ENCODE measurements around the gene SIVA1.

SIVA1 gene

GRCh38 chr14:104714066-104714465 is 38.9 kb upstream of the SIVA1 start:
- ChIA-PET POLR2A (no interaction called here), CTCF (no interaction called here)
- no peak for TF ChIP-seq FOXK2 (IDR thresholded peaks at IDR 0.05)
- no peak for TF ChIP-seq NFRKB (IDR thresholded peaks at IDR 0.05)
- TF ChIP-seq BHLHE40 (IDR thresholded peaks at IDR 0.05; ENCODE audit: borderline replicate concordance): no peak
- no peak for TF ChIP-seq FOXM1 (IDR thresholded peaks at IDR 0.05; ENCODE audit: borderline replicate concordance)
- TF ChIP-seq ARNT (IDR thresholded peaks at IDR 0.05): no peak
- TF ChIP-seq SUZ12 (IDR thresholded peaks at IDR 0.05): no peak
- TF ChIP-seq L3MBTL2 (conservative IDR thresholded peaks at IDR 0.05): no peak
- TF ChIP-seq LEF1 (IDR thresholded peaks at IDR 0.05; ENCODE audit: borderline replicate concordance): no peak
- no peak for TF ChIP-seq FOXA1 (IDR thresholded peaks at IDR 0.05)
- TF ChIP-seq ELF4 (IDR thresholded peaks at IDR 0.05): no peak
- TF ChIP-seq PKNOX1 (IDR thresholded peaks at IDR 0.05): no peak
- TF ChIP-seq TARDBP (IDR thresholded peaks at IDR 0.05): no peak
- TF ChIP-seq ZNF384 (IDR thresholded peaks at IDR 0.05): no peak
- no peak for TF ChIP-seq CTBP1 (IDR thresholded peaks at IDR 0.05; ENCODE audit: borderline replicate concordance)
- TF ChIP-seq SP1 (IDR thresholded peaks at IDR 0.05): no peak
- no peak for TF ChIP-seq HDGF (IDR thresholded peaks at IDR 0.05; ENCODE audit: borderline replicate concordance)
- no peak for DNase-seq (ENCODE audit: extremely low spot score)

GRCh38 chr14:104714681-104715080 is 38.3 kb upstream of the SIVA1 start:
- ChIA-PET CTCF (no interaction called here), POLR2A (no interaction called here)
- no peak for TF ChIP-seq PKNOX1 (IDR thresholded peaks at IDR 0.05)
- TF ChIP-seq ELF4 (IDR thresholded peaks at IDR 0.05): no peak
- TF ChIP-seq FOXA1 (IDR thresholded peaks at IDR 0.05): no peak
- no peak for DNase-seq (ENCODE audit: extremely low spot score)

- no peak for TF ChIP-seq ZNF384 (IDR thresholded peaks at IDR 0.05)
- no peak for TF ChIP-seq FOXK2 (IDR thresholded peaks at IDR 0.05)
- TF ChIP-seq ARNT (IDR thresholded peaks at IDR 0.05): no peak
- no peak for TF ChIP-seq FOXM1 (IDR thresholded peaks at IDR 0.05; ENCODE audit: borderline replicate concordance)
- TF ChIP-seq BHLHE40 (IDR thresholded peaks at IDR 0.05; ENCODE audit: borderline replicate concordance): no peak
- no peak for TF ChIP-seq SP1 (IDR thresholded peaks at IDR 0.05)
- no peak for TF ChIP-seq LEF1 (IDR thresholded peaks at IDR 0.05; ENCODE audit: borderline replicate concordance)
These were observed 37.5 kb upstream of the SIVA1 start for GRCh38 chr14:104715416-104715815.

GRCh38 chr14:104715871-104716270 is 37.1 kb upstream of the SIVA1 start:
- no peak for TF ChIP-seq CTBP1 (IDR thresholded peaks at IDR 0.05; ENCODE audit: borderline replicate concordance)
- TF ChIP-seq ARNT (IDR thresholded peaks at IDR 0.05): no peak
- no peak for TF ChIP-seq LEF1 (IDR thresholded peaks at IDR 0.05; ENCODE audit: borderline replicate concordance)
- no peak for TF ChIP-seq FOXK2 (IDR thresholded peaks at IDR 0.05)
- no peak for TF ChIP-seq PKNOX1 (IDR thresholded peaks at IDR 0.05)
- no peak for TF ChIP-seq BHLHE40 (IDR thresholded peaks at IDR 0.05; ENCODE audit: borderline replicate concordance)
- no peak for TF ChIP-seq TARDBP (IDR thresholded peaks at IDR 0.05)
- no peak for TF ChIP-seq ELF4 (IDR thresholded peaks at IDR 0.05)
- TF ChIP-seq HDGF (IDR thresholded peaks at IDR 0.05; ENCODE audit: borderline replicate concordance): no peak
- no peak for TF ChIP-seq SP1 (IDR thresholded peaks at IDR 0.05)
- no peak for TF ChIP-seq ZNF384 (IDR thresholded peaks at IDR 0.05)
- TF ChIP-seq NFRKB (IDR thresholded peaks at IDR 0.05): no peak
- TF ChIP-seq SUZ12 (IDR thresholded peaks at IDR 0.05): no peak
- no peak for TF ChIP-seq FOXM1 (IDR thresholded peaks at IDR 0.05; ENCODE audit: borderline replicate concordance)
- TF ChIP-seq FOXA1 (IDR thresholded peaks at IDR 0.05): no peak
- TF ChIP-seq L3MBTL2 (conservative IDR thresholded peaks at IDR 0.05): no peak
- ChIA-PET POLR2A (interaction anchor here (1.2 kb wide), 1 partner anchor 37 kb away, joined by 7 read pairs; the partner anchor contains the start of gene SIVA1), CTCF (no interaction called here)
- no peak for DNase-seq (ENCODE audit: extremely low spot score)

More at GRCh38 chr14:104715416-104715815, 37.5 kb upstream of the SIVA1 start:
- CTCF ChIA-PET: no interaction called here
- DNase-seq (ENCODE audit: extremely low spot score): no peak
- POLR2A ChIA-PET: no interaction called here

- DNase-seq (ENCODE audit: extremely low spot score): no peak
- ChIA-PET CTCF (no interaction called here), POLR2A (interaction anchor here (1.2 kb wide), 1 partner anchor 35 kb away, joined by 7 read pairs; the partner anchor contains the start of gene SIVA1)
- TF ChIP-seq TARDBP (IDR thresholded peaks at IDR 0.05): no peak
- TF ChIP-seq CTBP1 (IDR thresholded peaks at IDR 0.05; ENCODE audit: borderline replicate concordance): no peak
These were observed 35.8 kb upstream of the SIVA1 start for GRCh38 chr14:104717137-104717536.

- TF ChIP-seq NFRKB (IDR thresholded peaks at IDR 0.05): no peak
- no peak for TF ChIP-seq ELF4 (IDR thresholded peaks at IDR 0.05)
- no peak for TF ChIP-seq LEF1 (IDR thresholded peaks at IDR 0.05; ENCODE audit: borderline replicate concordance)
- no peak for TF ChIP-seq PKNOX1 (IDR thresholded peaks at IDR 0.05)
- TF ChIP-seq HDGF (IDR thresholded peaks at IDR 0.05; ENCODE audit: borderline replicate concordance): no peak
- TF ChIP-seq ZNF384 (IDR thresholded peaks at IDR 0.05): no peak
- TF ChIP-seq BHLHE40 (IDR thresholded peaks at IDR 0.05; ENCODE audit: borderline replicate concordance): no peak
- TF ChIP-seq CTBP1 (IDR thresholded peaks at IDR 0.05; ENCODE audit: borderline replicate concordance): no peak
- POLR2A ChIA-PET: no interaction called here
- DNase-seq (ENCODE audit: extremely low spot score): no peak
- CTCF ChIA-PET: no interaction called here
These were observed 35.3 kb upstream of the SIVA1 start for GRCh38 chr14:104717646-104718045.
